Right hindlimb (tissue), 1 donor: ENCODE results near the gene POU3F3.

ENCODE experiments used
- DNase-seq: peaks from one replicate; pipeline ENCODE4 v3.0.0-alpha.2; 2018

POU3F3 gene

DNA sequence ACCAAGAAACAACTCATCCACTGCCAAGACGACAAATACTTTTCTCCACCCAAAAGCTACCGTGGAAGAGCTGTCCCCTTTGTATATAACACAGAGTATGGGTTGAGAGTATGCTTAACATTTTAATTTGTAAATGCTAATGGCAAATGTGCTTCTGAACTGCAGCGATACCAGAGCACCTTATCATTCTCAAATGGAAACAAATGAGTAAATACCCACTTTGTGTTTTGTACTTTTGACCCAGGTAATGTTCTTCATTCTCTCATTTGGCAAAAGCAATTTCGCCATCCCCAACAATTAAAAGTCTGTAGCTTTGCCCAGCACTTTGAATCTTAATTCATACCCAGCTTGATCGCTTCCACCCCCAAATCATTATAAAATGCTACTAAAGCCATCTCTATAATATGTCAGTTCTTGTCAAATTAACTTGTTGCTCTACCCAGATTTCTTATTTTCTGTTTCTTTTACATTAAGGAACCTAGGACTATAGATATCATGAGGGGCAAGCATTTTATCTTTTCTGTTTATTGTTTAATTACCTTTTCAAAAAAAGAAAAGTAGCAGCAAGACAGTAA lies 6.2 kb upstream of the POU3F3 start:
- DNase-seq = no peak

DNA sequence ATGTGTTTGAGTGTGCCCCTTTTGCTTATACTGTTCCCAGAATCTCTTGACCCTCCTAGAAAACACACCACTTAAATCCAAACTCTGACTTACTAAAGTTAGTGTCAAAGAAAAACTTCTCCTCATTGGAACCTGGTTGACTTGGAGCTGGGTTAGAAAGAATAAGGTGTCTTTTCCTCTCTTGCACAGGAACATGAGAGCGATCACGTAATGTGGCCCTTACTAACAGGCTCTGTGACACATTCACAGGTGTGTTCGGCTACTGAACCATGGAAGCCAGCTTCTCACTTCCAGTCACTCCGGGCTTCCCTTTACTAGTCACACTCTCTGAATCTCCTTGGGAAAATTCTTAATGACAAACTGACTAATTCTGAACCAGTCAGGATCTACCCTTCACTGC lies 5.4 kb upstream of the POU3F3 start:
- no peak for DNase-seq

- no peak for DNase-seq
These were observed 4.8 kb upstream of the POU3F3 start for GRCh38 chr2:104849101-104849500.

DNA sequence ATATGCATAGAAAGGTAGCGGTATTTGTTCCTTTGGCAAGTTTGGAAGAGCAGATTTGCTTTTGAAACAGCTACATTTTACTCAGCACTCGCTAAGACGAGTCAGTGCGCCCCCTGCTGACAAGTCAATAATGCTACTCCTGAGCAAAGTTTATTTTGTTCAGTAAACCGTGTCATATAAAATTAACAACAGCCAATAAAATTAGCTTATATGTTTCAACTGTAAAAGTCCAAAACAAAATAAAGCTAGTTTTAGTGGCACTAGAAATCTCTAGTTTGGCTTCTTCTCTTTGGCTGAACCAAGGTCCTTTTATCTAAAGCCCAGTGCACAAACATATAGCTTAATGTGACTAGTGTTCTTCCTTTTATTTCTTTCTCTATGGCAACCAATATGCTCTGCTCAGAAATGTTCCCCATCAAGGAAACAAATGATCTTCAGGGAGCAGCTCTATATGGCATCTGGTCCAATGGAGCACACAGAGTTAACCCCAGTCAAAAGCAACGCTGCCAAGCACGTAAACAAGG lies 4.2 kb upstream of the POU3F3 start:
- DNase-seq = peak; percentile 76

DNA sequence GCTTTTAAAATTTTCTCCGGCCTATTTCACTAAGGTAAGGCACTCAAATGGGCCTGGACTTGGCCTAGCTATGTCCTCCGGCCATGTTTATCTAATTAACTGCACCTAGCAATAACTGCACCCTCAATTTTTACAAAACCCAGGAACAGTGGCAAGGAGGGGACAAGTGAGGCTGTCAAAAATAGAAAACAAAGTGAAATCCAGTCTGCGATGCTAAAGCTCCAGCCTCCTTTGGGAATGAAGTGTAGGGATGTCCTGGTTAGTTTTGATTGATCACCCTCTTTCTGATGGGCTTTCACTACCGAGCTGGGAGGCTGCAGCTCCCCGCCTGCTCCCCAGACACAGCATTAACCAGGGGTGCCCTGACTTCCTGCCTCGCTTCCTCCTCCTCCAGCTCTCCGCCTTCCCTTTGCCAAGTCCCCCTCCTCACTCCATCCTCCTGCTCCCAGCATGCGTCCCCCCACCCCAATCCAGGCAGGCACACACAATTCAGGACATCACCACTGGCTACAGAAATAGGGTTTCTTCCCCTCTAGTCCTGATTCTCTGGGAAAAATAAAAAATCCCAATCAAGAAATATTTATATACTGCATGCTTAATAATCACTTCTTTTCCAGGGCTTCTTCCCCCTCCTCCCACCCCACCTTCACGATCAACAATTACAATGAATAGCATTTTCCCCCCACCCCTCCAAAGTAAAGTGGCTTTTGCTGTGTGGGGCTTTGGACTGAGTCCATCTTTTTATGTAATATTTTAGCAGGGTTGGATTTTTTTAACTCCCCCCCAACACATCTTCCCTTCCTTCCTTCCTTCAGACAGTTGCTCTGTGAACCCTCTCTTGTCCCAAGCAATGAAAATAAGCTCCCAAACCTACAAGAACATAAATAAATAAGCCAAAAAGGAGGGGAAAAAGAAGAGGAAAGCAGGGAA lies 3.3 kb upstream of the POU3F3 start:
- DNase-seq = no peak

DNA sequence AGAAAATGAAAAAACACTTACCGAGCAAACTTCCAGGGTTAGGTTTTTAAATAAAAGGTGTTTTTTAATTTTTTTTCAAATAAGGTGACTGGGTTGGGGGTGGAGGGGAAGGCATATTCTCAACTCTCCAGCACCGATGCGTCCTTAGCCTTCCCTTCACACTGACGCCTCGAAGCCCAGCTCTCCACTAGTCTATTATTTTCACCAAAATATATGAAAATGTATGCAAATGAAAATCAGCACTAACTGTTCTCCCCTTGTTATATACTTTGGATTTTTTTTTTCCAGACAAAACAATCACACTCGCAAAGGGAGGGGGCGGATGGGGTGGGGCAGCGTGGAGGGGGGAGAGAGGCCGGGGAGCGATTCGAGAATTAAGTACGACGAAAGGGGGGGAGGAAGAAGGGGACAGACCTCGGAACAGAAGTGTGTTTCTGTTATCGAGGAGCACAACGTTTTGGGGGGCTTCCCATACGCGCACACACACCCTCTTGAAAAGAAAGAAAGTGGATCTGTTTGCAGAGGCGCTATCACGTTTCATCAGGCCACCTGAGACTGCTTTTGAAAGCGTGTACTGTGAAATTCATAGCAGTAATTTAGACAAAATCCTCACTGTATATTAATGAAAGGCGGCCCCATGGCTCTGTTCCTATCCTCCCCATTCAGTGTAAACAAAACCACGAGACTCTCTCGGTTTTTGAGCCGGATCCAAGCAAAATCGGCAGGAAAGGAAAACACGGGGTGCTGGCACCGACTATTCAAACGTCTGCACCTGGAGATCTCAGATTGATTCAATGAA lies 2.4 kb upstream of the POU3F3 start:
- DNase-seq = no peak

GRCh38 chr2:104852090-104852666 lies 1.7 kb upstream of the POU3F3 start:
- peak; percentile 50 for DNase-seq

GRCh38 chr2:104854498-104855220 lies 744 bp downstream of the POU3F3 start:
- DNase-seq = no peak

- no peak for DNase-seq
These were observed 1.5 kb downstream of the POU3F3 start for GRCh38 chr2:104855221-104856085.

- DNase-seq = no peak
These were observed 2.4 kb downstream of the POU3F3 start for GRCh38 chr2:104856086-104856972.

- DNase-seq = no peak
These were observed 3.0 kb downstream of the POU3F3 start for GRCh38 chr2:104856973-104857261.

GRCh38 chr2:104857262-104858005 lies 3.5 kb downstream of the POU3F3 start:
- DNase-seq = no peak

- no peak for DNase-seq
These were observed 4.4 kb downstream of the POU3F3 start for GRCh38 chr2:104858006-104858978.

DNA sequence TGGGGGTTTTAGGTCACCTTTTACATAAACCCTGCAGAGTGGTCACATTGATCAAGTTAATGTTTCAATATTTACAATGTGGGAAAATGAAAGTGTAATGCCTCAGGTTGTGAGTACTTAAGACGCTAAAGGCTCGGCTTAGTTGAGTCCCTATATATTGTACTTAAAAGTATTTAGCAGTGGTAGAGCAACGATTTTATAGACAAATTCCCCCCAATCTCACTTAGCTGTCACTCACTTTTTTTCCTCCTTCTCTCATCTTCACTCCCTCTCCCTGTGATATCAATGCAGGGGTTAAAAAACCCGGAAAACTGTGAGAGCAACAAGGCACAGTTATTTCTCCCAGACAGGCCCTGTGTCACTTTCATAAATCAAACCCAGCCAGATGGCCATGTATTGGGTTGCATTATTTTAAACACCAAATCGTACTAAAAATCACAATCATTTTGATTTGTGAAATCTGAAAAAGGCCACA lies 5.4 kb downstream of the POU3F3 start:
- no peak for DNase-seq

- no peak for DNase-seq
These were observed 6.0 kb downstream of the POU3F3 start for GRCh38 chr2:104859766-104860450.

GRCh38 chr2:104860451-104860790 lies 6.5 kb downstream of the POU3F3 start:
- no peak for DNase-seq

DNA sequence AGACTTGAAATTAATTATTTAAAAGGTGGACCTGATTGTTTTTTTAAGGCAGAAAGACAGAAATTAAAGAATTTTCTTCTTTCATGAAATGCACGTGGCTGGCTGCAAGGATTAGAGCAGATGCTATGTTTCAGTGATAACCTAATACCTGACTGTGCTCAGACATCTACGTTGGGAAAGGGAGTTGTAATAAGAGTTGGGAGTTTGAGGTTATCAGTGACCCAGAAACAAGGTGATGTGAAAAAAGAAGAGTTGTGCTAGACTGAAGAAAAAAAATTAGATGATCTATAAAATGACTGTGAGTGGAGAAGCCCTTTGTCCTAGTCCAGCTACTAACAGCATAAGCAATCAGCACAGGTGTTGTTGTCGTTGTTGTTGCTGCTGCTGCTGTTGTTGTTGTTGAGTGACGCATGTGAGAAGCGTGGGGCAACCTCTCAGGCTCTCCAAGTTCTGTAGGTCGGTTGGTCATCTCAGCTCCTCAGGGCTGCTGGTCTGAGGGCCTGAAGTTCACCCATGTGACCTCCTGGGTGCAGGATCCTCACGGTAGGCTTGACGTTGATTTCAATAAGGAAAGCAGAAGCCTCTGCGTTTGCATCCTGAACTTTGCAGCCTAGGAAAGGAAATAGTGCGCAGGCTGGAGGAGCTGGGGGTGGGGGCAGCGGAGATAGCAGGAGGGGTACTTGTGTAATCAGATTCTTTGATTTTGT lies 7.6 kb downstream of the POU3F3 start:
- DNase-seq = no peak
